Measurements from ENCODE around the gene RAB3C.

RAB3C gene

GRCh38 chr5:58764199-58764598 is 181.3 kb downstream of the RAB3C start:
- Histone ChIP-seq H3K4me2 (ENCODE audit: low read length) (no peak overlapping the region), H3K9ac (ENCODE audit: low read length) (no peak overlapping the region), H3K4me1 (ENCODE audit: low read length) (peaks cover 15% of the 10 kb centered on the region), H2AFZ (ENCODE audit: low read depth, low read length) (no peak overlapping the region), H3K9me3 (ENCODE audit: insufficient read depth, low read length) (no peaks in the 10 kb centered on the region), H3K36me3 (replicated peaks; ENCODE audit: low read depth, low read length) (no peaks in the 10 kb centered on the region), H4K20me1 (ENCODE audit: insufficient read depth, low read length) (no peaks in the 10 kb centered on the region), H3K27ac (ENCODE audit: low read length) (no peak overlapping the region), H3K4me3 (ENCODE audit: low read length) (no peak overlapping the region), H3K79me2 (ENCODE audit: low read length) (no peaks in the 10 kb centered on the region), H3K27me3 (ENCODE audit: low read depth, low read length) (no peaks in the 10 kb centered on the region)
- no peak for TF ChIP-seq EZH2phosphoT487 (IDR thresholded peaks at IDR 0.05; ENCODE audit: low read depth)
- no peak for TF ChIP-seq CTCF (IDR thresholded peaks at IDR 0.05; ENCODE audit: low read depth, low read length)

GRCh38 chr5:58765058-58765457 is 182.2 kb downstream of the RAB3C start:
- TF ChIP-seq CTCF (IDR thresholded peaks at IDR 0.05; ENCODE audit: low read depth, low read length) = no peak
- TF ChIP-seq EZH2phosphoT487 (IDR thresholded peaks at IDR 0.05; ENCODE audit: low read depth) = no peak
- no peaks in the 10 kb centered on the region for H3K9me3 ChIP-seq (ENCODE audit: insufficient read depth, low read length)
- no peak overlapping the region for H3K27ac ChIP-seq (ENCODE audit: low read length)
- no peaks in the 10 kb centered on the region for H3K79me2 ChIP-seq (ENCODE audit: low read length)
- no peak overlapping the region for H3K9ac ChIP-seq (ENCODE audit: low read length)
- H2AFZ ChIP-seq (ENCODE audit: low read depth, low read length) = no peak overlapping the region
- H3K27me3 ChIP-seq (ENCODE audit: low read depth, low read length) = no peaks in the 10 kb centered on the region
- no peaks in the 10 kb centered on the region for H4K20me1 ChIP-seq (ENCODE audit: insufficient read depth, low read length)
- no peak overlapping the region for H3K4me3 ChIP-seq (ENCODE audit: low read length)
- H3K4me1 ChIP-seq (ENCODE audit: low read length) = peaks cover 7% of the 10 kb centered on the region
- no peaks in the 10 kb centered on the region for H3K36me3 ChIP-seq (replicated peaks; ENCODE audit: low read depth, low read length)
- H3K4me2 ChIP-seq (ENCODE audit: low read length) = no peak overlapping the region

- Histone ChIP-seq H4K20me1 (ENCODE audit: insufficient read depth, low read length) (no peaks in the 10 kb centered on the region), H3K4me1 (ENCODE audit: low read length) (peaks cover 3% of the 10 kb centered on the region; the same call in 1 of the 2 replicates), H3K79me2 (ENCODE audit: low read length) (no peaks in the 10 kb centered on the region), H3K9ac (ENCODE audit: low read length) (no peak overlapping the region), H3K4me2 (ENCODE audit: low read length) (no peak overlapping the region), H3K4me3 (ENCODE audit: low read length) (no peak overlapping the region), H2AFZ (ENCODE audit: low read depth, low read length) (no peak overlapping the region), H3K27me3 (ENCODE audit: low read depth, low read length) (no peaks in the 10 kb centered on the region), H3K36me3 (replicated peaks; ENCODE audit: low read depth, low read length) (no peaks in the 10 kb centered on the region), H3K27ac (ENCODE audit: low read length) (no peak overlapping the region), H3K9me3 (ENCODE audit: insufficient read depth, low read length) (no peaks in the 10 kb centered on the region)
- no peak for TF ChIP-seq CTCF (IDR thresholded peaks at IDR 0.05; ENCODE audit: low read depth, low read length)
Measured at GRCh38 chr5:58767104-58767503, 184.2 kb downstream of the RAB3C start.

- Histone ChIP-seq H3K4me1 (ENCODE audit: low read length) (no peaks in the 10 kb centered on the region), H3K4me3 (ENCODE audit: low read length) (no peak overlapping the region), H2AFZ (ENCODE audit: low read depth, low read length) (no peak overlapping the region), H3K9ac (ENCODE audit: low read length) (no peak overlapping the region), H3K27ac (ENCODE audit: low read length) (no peak overlapping the region), H3K36me3 (replicated peaks; ENCODE audit: low read depth, low read length) (no peaks in the 10 kb centered on the region), H4K20me1 (ENCODE audit: insufficient read depth, low read length) (no peaks in the 10 kb centered on the region), H3K79me2 (ENCODE audit: low read length) (no peaks in the 10 kb centered on the region), H3K9me3 (ENCODE audit: insufficient read depth, low read length) (no peaks in the 10 kb centered on the region), H3K4me2 (ENCODE audit: low read length) (no peak overlapping the region), H3K27me3 (ENCODE audit: low read depth, low read length) (no peaks in the 10 kb centered on the region)
- TF ChIP-seq CTCF (IDR thresholded peaks at IDR 0.05; ENCODE audit: low read depth, low read length) (no peak), EZH2phosphoT487 (IDR thresholded peaks at IDR 0.05; ENCODE audit: low read depth) (no peak)
Measured at GRCh38 chr5:58770136-58770535, 187.3 kb downstream of the RAB3C start.
